HG02970 (cell line): ENCODE measurements around the gene FOXK2.

ENCODE experiments used
- ATAC-seq: cut with Tn5 transposase; IDR thresholded peaks from one replicate; pipeline ENCODE4 v1.9.1; 2021; ENCODE audit warnings: mild to moderate bottlenecking, moderate library complexity, moderate number of reproducible peaks; ENCODE audit not compliant: unreplicated experiment, low FRiP score

The FOXK2 gene

DNA sequence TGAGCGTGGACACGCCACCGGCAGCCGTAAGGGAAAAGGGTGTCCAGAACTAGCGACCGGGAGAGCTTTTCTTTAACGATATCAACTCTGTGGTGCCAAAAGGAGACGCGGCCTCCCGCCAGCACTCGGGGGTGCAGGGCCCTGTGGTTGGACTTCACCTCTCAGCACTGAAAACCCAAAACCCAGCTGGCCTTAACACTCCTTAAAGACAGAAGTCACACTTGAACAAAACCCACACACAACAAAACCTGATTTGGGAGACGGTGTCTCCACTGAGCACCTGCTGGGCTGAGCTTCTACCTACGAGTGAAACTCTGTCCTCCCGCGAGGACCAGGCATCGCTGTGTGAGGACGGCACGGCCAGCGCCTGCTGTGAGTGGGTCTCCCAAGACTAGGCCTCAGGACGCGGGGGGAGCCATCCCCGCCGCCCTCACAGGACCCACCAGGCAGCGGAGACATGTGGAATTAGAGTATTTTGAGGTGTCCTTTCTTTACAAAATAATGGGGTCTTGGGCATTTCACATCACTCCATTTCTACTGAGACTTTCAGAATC lies 82.0 kb downstream of the FOXK2 start:
- no peak for ATAC-seq

DNA sequence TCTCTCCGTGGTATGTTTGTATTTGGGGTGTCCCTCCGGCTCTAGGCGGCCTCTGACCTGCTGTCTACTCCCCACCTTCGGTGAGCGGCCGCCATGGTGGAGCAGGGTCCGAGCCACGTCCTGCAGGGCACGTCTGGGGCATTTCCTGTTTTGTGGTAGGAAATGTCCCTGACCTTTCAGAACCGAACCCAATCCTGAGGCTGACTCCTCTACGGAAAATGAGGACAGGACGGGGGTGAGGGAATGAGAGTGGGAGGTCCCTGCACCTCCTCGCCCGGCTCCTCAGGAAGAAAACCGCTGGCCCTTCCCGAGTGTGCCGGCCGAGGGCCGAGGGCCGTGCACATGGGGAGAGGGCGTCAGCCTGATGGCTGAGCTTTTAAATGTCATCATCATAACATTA lies 83.0 kb downstream of the FOXK2 start:
- no peak for ATAC-seq

DNA sequence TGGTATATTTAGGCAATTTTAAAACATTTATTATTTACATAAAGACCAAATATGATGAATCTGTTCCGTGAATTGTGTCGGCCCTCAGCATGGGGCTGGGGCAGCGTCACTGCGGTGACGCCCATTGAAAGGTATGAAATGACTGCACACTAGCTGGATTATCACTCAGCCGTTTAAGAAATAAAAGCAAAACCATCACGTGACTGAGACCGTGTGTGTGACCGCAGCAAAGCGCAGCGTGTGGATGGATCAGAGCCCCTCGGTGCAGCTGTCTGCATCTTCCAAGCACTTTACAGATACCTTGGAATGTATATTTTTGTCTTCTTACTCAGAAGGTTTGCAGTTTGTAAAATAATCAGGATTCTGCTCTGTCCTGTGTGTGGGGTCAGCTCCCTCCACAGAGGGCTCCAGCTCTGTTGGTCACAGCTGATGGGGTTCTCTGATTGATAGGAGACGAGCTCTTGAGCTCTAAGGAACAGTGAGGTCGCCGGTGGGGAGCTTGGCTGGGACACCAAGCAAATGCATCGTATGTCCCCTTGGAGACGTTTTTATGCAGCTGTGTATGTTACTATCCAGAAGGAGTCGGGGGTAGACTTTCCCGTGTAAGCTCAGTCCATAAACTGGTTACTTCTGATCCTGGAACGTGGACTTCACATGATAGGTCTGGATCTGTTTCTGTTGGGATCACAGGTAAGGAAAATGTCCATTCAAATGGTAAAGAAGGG lies 83.6 kb downstream of the FOXK2 start:
- ATAC-seq = no peak

DNA sequence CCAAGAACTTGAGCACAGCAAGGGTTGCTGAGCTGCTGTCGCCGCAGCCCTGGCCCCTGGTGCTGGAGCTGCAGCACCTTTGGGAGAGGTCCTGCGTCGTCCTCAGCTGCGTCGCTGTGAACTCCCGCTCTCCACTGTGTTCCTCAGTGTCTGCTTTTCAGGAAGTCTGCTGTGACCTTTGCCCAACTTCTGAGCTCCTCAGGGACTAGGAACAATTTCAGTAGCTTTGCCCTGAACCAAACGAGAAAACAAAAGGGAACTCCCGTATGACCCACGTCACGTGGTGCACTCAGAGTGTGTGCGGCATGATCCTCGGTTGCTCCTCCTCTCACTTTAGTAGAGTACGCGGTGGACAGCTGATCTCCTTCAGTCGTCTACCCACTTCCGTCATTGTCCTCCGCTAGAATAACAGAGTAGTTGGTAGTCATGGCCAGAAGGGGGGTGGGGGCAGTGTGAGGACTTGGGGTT lies 84.5 kb downstream of the FOXK2 start:
- ATAC-seq = no peak

DNA sequence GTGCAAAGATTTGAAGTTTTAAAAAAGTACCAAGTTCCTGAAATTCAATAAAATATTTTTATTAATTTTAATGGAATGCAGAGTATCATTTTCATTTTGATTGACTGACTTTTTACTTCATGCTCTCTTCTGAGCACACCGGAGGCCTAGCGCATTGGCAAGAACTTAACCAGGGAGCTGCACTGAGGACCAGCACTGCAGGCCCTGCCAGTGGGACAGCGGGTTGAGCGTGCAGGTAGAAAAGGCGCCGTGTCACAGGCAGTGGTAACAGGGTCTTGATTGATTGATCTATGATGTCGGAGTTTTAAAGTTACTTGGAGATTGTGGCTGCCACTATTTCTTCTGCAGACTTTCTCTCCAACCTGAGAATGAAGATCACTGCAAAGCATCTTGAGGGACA lies 85.0 kb downstream of the FOXK2 start:
- no peak for ATAC-seq

DNA sequence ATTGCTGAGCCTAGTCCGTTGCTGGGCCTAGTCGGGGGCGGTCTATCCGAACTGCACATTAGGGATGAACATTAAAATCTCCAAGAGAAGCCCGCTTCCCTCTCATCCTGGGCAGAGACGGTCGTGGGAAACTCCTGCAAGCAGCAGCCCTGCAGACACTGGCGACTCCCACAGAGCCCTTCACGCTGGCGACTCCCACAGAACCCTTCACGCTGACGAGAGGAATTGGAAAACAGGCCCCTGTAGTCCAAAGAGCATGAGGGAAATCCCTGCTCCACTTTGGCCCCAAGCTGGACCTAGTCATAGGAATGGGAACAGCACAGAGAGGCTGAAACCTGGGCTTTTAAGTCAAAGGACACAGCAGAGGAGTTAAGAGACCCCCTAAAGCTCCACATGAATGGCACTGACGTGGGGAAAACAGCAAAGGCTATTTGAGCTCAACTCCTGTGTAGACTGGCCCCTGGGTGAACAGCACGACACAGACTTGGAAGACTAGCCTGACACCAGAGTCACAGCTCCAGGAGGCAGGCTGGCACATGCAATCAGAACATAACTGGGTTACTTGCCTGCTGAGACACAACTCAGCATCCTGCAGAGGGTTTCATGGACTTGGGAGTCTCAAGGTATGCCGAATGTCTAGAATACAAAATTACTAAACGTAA lies 86.5 kb downstream of the FOXK2 start:
- no peak for ATAC-seq

DNA sequence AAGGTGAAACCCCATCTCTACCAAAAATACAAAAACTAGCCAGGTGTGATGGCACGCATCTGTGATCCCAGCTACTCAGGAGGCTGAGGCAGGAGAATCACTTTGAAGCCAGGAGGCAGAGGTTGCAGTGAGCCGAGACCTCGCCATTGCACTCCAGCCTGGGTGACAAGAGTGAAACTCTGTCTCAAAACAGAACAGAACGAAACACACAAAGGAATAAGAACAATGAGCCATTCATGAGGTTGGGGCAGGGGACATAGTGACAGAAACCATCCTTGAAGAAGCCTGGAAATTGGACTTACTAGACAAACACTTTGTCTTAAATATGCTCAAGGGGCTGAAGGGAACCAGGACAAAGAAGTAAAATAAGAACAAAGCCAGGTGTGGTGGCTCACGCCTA lies 89.3 kb downstream of the FOXK2 start:
- no peak for ATAC-seq

DNA sequence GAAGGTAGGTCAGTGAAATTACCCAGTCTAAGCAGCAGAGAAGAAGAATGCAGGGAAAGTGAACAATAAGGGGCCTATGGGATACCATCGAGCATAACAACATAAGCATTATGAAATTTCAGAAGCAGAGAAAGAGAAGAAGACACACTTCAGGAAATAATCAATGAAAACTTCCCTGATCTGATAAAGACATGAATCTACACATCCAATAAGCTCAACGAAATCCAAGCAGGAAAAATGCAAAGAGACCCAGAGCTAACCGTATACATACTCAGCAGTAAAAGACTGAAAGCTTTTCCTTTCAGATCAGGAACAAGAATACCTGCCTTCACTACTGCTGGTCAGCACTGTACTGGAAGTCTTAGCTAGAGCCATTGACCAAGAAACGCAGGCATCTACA lies 90.1 kb downstream of the FOXK2 start:
- ATAC-seq = no peak

DNA sequence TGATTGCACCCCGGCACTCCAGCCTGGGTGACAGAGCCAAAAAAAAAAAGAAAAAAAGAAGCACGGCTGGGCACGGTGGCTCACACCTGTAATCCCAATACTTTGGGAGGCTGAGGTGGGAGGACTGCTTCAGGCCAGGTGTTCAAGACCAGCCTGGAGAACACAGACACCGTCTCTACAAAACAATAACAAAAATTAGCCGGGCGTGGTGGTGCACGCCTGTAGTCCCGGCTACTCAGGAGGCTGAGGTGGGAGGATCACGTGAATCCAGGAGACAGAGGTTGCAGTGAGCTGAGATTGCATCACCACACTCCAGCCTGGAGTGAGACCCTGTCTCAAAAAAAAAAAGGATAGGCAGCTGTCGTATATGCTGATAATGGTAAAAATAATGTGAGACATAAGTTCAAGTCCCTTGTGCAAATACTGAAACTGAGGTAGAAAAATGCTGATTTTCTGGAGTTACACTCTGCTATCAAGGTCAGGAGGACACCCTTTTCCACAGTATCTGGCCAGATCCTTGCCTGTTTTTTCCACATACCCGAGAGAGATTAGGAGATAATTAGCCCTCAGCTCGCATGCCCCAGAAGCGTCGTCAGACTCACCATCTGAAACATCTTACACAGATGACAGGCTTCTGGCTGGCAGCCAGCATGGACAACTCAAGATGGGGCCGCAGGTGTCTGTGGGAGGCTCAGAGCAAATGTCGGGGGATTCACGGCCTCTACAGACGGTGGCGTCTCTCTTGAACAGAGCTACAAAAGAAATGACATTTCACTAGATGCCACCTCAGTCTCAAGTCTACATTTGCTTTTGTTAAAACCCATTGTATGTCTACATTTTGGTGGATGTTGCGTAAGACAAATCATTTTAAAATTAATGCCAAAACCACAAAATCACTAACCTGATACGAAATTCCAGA lies 91.9 kb downstream of the FOXK2 start:
- no peak for ATAC-seq

DNA sequence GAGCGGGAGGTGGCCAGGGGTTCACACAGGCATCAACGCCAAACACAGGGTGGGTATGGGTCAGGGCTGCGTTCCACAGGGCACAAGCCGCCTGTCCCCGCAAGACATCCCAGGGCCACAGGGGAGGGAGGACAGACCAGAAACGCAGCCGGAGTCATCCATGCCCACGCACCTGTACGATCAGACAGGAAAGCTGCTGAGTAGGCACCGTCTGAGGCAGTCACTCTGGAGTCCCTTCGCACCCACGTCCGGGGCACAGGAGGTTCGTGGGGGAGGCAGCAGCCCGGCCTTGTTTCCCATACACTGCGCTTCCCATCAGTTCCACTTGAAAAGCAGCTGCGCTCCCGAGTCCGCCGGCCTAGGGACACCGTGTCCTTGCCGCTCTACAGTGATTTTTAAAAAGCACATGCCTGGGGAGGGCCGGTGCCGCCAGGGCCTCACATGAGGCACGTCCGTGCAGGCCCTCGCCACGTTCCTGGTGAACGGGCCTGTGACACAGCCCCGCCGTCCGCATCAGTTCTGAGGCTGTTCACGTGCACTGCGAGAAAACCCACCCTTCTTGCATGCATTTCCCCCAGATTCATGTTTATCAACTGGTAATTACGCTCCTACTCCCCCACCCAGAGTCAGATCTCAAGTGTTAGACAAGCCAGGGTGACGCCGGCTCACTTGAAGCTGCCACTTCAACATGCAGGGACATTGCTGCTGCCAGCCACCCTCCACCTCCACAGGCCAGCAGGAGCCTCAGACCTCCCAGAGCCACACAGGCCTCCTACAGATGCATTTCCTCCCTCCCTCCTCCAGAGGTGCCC lies 94.0 kb downstream of the FOXK2 start:
- ATAC-seq = no peak

DNA sequence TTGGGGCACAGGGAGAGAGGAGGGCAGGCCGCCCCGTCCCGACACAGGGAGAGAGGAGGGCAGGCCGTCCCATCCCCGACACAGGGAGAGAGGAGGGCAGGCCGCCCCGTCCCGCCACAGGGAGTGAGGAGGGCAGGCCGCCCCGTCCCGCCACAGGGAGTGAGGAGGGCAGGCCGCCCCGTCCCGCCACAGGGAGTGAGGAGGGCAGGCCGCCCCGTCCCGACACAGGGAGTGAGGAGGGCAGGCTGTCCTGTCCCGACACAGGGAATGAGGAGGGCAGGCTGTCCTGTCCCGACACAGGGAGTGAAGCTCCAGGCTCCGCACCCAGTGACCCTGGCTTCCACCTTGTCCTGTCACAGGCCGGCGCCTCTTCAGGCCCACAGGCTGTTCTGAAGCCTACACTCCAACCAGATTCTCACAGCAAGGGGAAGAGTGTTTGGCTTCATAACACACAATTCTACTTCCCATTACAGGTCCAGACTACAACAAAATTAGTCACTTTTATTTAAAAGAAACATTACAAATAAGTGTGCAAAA lies 94.6 kb downstream of the FOXK2 start:
- ATAC-seq = no peak

DNA sequence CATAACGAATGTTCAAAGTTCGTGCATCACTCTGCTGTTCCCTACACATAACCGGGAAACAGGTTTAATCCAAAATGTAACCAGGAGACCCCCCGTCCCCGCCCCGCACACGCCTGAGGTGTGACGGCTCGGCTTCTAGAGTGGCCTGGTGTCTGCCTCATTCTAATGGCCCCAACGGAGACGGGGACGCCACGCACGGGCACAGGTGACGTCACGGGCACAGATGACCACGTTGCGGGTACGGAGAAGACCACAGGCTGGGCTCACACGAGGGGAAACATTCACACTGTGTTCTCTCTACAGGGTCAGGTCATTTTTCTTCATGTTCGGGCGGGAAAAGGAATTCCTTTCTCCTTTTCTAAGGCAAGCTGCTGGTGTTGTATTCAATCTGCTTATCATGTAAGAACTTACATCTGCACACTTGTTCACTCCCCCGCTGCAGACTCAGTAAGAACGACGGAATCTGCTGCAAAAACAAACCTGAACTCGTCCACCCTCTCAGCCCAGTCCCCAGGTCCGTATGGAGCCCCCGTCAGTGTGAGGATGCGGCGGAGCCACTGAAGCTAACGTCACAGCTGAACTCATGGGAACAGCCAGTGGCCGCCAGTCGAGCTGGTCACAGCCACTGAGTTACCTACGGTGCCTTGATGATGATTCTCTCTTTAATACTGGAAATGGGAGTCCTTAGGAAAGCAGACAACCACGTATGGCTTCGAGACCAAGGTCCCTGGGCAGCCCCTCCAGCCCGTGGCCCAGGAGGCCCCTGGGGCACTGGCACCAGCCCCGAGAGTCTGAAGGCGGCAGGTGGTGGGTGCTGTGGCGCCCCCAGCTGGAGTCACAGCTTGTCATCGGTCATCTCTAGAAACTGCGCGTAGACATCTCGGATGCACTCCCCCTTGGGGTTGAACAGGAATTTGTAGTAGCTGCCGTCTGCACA lies 95.8 kb downstream of the FOXK2 start:
- no peak for ATAC-seq

DNA sequence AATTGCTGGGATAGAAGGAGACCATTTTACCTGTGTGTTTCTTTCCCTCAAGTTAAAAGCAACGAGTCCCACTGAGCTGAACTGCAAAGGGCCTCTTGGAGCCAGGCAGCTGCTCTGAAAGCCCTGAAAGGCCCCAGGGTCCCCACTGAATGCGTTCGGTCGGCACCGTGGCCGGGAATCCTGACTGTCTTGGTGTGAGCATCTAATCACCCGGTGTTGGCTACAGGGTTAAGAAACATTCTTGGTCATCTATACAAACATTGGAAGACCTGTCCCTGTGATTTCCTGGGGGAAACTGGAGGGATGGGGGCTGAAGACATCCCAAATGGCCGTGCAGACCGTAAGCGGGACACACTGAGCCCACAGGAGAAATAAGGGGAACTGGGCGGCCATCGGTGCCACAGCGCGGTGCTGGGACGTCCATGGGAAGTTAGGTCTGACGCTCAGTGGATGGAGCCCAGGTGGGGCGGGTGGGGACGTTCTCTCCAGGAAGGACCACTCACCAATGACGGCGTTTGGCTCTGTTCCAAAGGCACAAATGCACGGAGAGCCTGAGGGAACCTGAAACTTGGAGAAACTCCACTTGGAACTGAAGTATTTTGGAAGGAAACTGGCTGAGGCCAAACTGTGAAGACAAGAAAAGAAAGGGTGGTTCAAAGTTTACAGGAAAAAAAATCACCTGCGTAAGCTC lies 96.6 kb downstream of the FOXK2 start:
- no peak for ATAC-seq

DNA sequence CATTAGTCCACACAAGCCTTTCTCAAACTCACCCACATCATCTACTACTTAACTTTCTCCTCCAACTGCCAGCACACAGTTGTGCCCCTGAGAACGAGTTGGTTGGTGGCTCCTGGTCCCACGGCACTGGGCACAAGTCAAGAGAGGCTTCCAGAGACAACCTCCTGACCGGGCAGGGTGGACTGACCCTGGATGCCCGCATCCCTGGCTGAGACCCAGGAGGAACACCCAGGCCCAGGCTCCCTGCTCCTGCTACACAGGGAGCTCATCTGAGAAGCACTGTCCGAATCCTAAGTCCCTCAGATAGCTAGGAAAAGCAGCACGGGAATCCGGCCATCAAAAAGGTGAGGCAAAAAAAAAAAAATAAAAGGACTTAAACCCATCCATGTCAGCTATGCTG lies 99.7 kb downstream of the FOXK2 start:
- no peak for ATAC-seq

DNA sequence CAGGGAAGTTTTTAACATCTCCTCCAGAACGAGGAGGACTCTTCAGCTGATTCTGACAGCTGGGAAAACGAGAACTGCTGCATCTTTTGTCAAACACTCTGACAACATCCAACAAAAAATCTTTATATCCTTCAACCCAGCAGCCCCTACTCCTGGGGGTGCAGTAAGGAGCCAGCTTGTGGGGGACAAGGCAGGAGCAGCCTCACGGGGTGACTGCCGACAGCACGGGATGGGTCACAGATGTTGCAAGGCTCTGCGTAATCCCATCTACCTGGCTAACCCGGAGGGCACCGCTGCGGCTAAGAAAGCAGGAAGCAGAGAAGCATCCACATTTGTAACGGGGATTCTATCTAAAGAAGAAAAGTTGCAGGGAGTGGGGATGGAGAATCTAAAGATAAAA lies 100.1 kb downstream of the FOXK2 start:
- no peak for ATAC-seq

DNA sequence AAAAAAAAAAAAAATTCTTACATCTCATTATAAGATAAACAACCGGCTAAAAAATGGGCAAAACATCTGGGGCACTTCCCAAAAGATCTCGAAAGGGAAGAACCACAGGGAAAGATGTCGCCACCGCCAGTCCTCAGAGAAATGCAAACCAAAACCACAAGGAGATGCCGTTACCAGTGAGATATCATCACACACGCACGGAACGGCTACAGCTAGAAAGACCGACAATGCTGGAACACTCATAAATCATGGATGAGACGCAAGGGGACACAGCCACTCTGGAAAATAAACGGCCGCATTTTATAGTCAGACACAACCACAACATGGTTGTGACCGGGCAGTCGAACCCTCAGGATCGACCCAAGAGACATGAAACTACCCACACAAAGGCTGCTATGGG lies 104.2 kb downstream of the FOXK2 start:
- no peak for ATAC-seq

DNA sequence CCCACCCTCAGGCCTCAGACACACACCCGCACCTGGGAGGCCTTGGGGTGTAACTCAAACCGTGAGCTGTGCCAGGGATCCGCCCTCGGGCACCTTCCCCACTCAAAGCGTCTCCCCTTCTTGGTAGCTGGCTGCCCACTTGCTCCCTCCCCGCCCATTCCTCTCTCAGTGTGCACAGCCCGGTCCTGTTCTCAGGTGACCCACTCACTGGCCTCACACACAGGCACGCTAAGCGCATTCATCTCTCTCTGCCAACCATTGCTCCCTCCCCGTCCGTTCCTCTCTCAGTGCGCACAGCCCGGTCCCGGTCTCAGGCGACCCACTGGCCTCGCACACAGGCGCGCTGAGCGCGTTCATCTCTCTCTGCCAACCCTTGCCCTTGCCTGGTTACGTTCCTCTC lies 107.9 kb downstream of the FOXK2 start:
- no peak for ATAC-seq

DNA sequence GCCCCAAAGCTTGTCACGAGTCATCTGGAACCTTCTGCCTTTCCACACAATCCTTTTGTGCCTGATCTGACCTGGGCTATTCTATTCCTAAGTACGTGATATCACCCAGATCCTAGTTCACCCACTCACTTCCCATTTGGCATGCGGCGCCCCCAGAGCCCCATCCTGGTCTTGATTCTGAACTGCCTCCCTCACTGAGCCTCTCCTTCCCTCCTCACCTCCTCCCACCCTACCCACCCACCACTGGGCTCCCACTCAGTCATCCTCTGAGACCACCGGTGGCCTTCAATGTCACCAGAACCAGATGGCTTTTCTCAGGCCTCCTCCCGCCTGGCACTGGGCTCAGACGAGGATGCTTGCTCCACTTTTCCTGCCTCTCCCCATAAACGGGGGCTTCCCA lies 110.2 kb downstream of the FOXK2 start:
- no peak for ATAC-seq
